Measurements from ENCODE around the gene RAD1.
A peak's percentile ranks its signal among the peaks of the same experiment; 100 is the strongest.

The RAD1 gene

GRCh38 chr5:34915856-34916192, 520 bp upstream of the RAD1 start:
- DNase-seq: no peak

GRCh38 chr5:34914671-34915138, 599 bp downstream of the RAD1 start:
- DNase-seq: no peak

- no peak for DNase-seq
Measured at GRCh38 chr5:34913072-34913471, 2.2 kb downstream of the RAD1 start.

- no peak for DNase-seq
Measured at GRCh38 chr5:34905564-34905963, 9.7 kb downstream of the RAD1 start.

- DNase-seq: no peak
Measured at GRCh38 chr5:34903260-34903659, 12.0 kb downstream of the RAD1 start.

- DNase-seq: no peak
Measured at GRCh38 chr5:34900652-34901051, 14.7 kb downstream of the RAD1 start.

GRCh38 chr5:34899066-34899465, 16.2 kb downstream of the RAD1 start:
- DNase-seq: no peak

GRCh38 chr5:34898258-34898895, 16.9 kb downstream of the RAD1 start:
- DNase-seq: peak; percentile 67

GRCh38 chr5:34897646-34898045, 17.7 kb downstream of the RAD1 start:
- no peak for DNase-seq

GRCh38 chr5:34895641-34896419, 19.5 kb downstream of the RAD1 start:
- no peak for DNase-seq

GRCh38 chr5:34894716-34895115, 20.6 kb downstream of the RAD1 start:
- DNase-seq: no peak

GRCh38 chr5:34892414-34892813, 22.9 kb downstream of the RAD1 start:
- DNase-seq: no peak

- DNase-seq: no peak
Measured at GRCh38 chr5:34891981-34892380, 23.3 kb downstream of the RAD1 start.

- DNase-seq: no peak
Measured at GRCh38 chr5:34889394-34889793, 25.9 kb downstream of the RAD1 start.

- DNase-seq: no peak
Measured at GRCh38 chr5:34886392-34887119, 28.7 kb downstream of the RAD1 start.

GRCh38 chr5:34881246-34881645, 34.1 kb downstream of the RAD1 start:
- DNase-seq: no peak

GRCh38 chr5:34876275-34876674, 39.0 kb downstream of the RAD1 start:
- DNase-seq: no peak

- DNase-seq: no peak
Measured at GRCh38 chr5:34870382-34870781, 44.9 kb downstream of the RAD1 start.

- no peak for DNase-seq
Measured at GRCh38 chr5:34869256-34869655, 46.0 kb downstream of the RAD1 start.

GRCh38 chr5:34868791-34869190, 46.5 kb downstream of the RAD1 start:
- no peak for DNase-seq

GRCh38 chr5:34867660-34868059, 47.6 kb downstream of the RAD1 start:
- no peak for DNase-seq

- no peak for DNase-seq
Measured at GRCh38 chr5:34866989-34867471, 48.3 kb downstream of the RAD1 start.

GRCh38 chr5:34865091-34865490, 50.2 kb downstream of the RAD1 start:
- no peak for DNase-seq

GRCh38 chr5:34863946-34864345, 51.4 kb downstream of the RAD1 start:
- DNase-seq: no peak

Measured in NCI-H2029 (cell line).